Mesendoderm (in vitro differentiated cells): ENCODE measurements around the gene TMED9.

Experiments used
- DNase-seq: peaks from one replicate; pipeline ENCODE4 v3.0.0; 2013
- H2AK5ac ChIP-seq: 2 replicates; pipeline ENCODE4 v1.6.1; 2013; ENCODE audit warnings: low read length, inconsistent platforms
- H2BK120ac ChIP-seq: 2 replicates; pipeline ENCODE4 v1.6.1; 2013; ENCODE audit warnings: low read depth, mild to moderate bottlenecking, low read length, moderate library complexity, mixed read lengths
- H2BK15ac ChIP-seq: replicated peaks from 2 replicates; pipeline ENCODE4 v1.6.1; 2013; ENCODE audit warnings: low read depth, mild to moderate bottlenecking, moderate library complexity
- H2BK5ac ChIP-seq: 2 replicates; pipeline ENCODE4 v1.6.1; 2013; ENCODE audit warnings: low read length, inconsistent platforms
- H3K18ac ChIP-seq: 2 replicates; pipeline ENCODE4 v1.6.1; 2013; ENCODE audit warnings: mild to moderate bottlenecking, low read length, mixed read lengths
- H3K23ac ChIP-seq: one replicate; pipeline ENCODE4 v1.6.1; 2013; ENCODE audit warnings: low read length
- H3K27ac ChIP-seq: 2 replicates; pipeline ENCODE4 v1.5.1; 2013; ENCODE audit warnings: low read depth, mild to moderate bottlenecking, inconsistent platforms, low read length, moderate library complexity
- H3K27me3 ChIP-seq: 2 replicates; pipeline ENCODE4 v1.6.1; 2013; ENCODE audit warnings: low read length, control low read depth, mild to moderate bottlenecking, inconsistent platforms; ENCODE audit not compliant: insufficient read depth, poor library complexity
- H3K36me3 ChIP-seq: 2 replicates; pipeline ENCODE4 v1.6.1; 2013; ENCODE audit warnings: low read length, inconsistent platforms; ENCODE audit not compliant: control insufficient read depth, insufficient read depth
- H3K4ac ChIP-seq: one replicate; pipeline ENCODE4 v1.6.1; 2013; ENCODE audit warnings: low read depth, mild to moderate bottlenecking, low read length, moderate library complexity
- H3K4me1 ChIP-seq: 2 replicates; pipeline ENCODE4 v1.6.1; 2013; ENCODE audit warnings: low read depth, low read length, inconsistent platforms; ENCODE audit not compliant: control insufficient read depth
- H3K4me2 ChIP-seq: 2 replicates; pipeline ENCODE4 v1.6.1; 2013; ENCODE audit warnings: low read length
- H3K4me3 ChIP-seq: 2 replicates; pipeline ENCODE4 v1.5.1; 2013; ENCODE audit warnings: mild to moderate bottlenecking, low read length
- H3K56ac ChIP-seq: one replicate; pipeline ENCODE4 v1.6.1; 2013; ENCODE audit warnings: low read length
- H3K79me1 ChIP-seq: 2 replicates; pipeline ENCODE4 v1.6.1; 2013; ENCODE audit warnings: low read length, inconsistent platforms
- H3K79me2 ChIP-seq: 2 replicates; pipeline ENCODE4 v1.6.1; 2013; ENCODE audit warnings: mild to moderate bottlenecking, low read length; ENCODE audit not compliant: control insufficient read depth, insufficient read depth
- H3K9ac ChIP-seq: 2 replicates; pipeline ENCODE4 v1.6.1; 2013; ENCODE audit warnings: low read length, inconsistent platforms
- H4K5ac ChIP-seq: one replicate; pipeline ENCODE4 v1.6.1; 2013; ENCODE audit warnings: low read length
- H4K8ac ChIP-seq: one replicate; pipeline ENCODE4 v1.6.1; 2013; ENCODE audit warnings: low read depth, mild to moderate bottlenecking, control low read depth, low read length, moderate library complexity
- WGBS: extraction: QIAGEN DNeasy Blood & Tissue Kit; methylation state at CpG from one replicate; pipeline ENCODE4 v1.1.7; 2013; ENCODE audit warnings: low lambda C conversion rate, missing lambda C conversion rate; ENCODE audit not compliant: insufficient coverage; ENCODE audit errors: extremely low coverage; 5-methylcytosine and 5-hydroxymethylcytosine counted together

Gene TMED9

DNA sequence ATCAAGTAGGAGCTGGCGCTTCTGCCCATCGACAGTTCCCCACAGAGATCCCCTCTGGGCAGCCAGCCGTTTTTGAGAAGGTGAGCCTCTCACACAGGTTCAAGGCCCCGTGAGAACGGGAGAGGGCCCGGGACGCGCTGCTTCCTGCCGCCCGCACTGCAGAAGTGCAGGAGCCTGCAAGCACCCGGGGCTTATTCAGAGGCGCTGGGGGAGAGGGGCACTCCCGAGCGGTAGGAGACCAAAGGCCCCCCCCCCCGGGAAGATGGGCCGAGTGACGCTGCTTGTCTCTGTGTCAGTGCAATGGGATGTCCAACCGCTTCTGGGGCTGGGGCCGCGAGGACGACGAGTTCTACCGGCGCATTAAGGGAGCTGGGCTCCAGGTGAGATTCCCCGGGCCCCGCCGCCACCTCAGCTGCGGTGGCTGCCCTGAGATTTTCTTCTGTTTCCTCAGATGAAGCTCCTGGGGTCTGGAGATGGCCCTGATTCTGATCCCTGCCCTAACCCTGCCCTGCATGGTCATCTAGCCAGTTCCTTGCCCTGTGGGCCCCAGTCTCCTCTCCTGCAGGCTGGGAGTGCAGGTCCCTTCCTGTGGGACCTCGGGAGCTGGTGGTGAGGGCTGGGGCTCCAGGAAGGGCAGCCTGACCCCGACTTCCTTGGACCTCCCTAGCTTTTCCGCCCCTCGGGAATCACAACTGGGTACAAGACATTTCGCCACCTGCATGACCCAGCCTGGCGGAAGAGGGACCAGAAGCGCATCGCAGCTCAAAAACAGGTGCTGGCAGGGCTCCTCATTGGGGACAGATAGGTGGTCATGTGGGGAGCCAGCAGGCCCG, 16.5 kb downstream of the TMED9 start:
- Histone ChIP-seq H3K4me1 (peaks cover 2% of the 10 kb centered on the region), H3K27ac (no peak overlapping the region), H3K56ac (no peak overlapping the region), H2AK5ac (no peak overlapping the region), H3K4ac (no peak overlapping the region), H3K18ac (no peak overlapping the region), H4K8ac (no peak overlapping the region), H2BK120ac (no peak overlapping the region), H3K4me2 (no peak overlapping the region), H2BK5ac (no peak overlapping the region), H3K79me2 (no peaks in the 10 kb centered on the region), H3K79me1 (no peaks in the 10 kb centered on the region), H3K9ac (no peak overlapping the region), H3K27me3 (no peaks in the 10 kb centered on the region), H2BK15ac (no peak overlapping the region), H3K4me3 (no peak overlapping the region), H3K36me3 (no peaks in the 10 kb centered on the region), H4K5ac (no peak overlapping the region), H3K23ac (no peak overlapping the region)
- WGBS: no CpG with 5 or more reads among the region's 37 CpGs
- no peak for DNase-seq

DNA sequence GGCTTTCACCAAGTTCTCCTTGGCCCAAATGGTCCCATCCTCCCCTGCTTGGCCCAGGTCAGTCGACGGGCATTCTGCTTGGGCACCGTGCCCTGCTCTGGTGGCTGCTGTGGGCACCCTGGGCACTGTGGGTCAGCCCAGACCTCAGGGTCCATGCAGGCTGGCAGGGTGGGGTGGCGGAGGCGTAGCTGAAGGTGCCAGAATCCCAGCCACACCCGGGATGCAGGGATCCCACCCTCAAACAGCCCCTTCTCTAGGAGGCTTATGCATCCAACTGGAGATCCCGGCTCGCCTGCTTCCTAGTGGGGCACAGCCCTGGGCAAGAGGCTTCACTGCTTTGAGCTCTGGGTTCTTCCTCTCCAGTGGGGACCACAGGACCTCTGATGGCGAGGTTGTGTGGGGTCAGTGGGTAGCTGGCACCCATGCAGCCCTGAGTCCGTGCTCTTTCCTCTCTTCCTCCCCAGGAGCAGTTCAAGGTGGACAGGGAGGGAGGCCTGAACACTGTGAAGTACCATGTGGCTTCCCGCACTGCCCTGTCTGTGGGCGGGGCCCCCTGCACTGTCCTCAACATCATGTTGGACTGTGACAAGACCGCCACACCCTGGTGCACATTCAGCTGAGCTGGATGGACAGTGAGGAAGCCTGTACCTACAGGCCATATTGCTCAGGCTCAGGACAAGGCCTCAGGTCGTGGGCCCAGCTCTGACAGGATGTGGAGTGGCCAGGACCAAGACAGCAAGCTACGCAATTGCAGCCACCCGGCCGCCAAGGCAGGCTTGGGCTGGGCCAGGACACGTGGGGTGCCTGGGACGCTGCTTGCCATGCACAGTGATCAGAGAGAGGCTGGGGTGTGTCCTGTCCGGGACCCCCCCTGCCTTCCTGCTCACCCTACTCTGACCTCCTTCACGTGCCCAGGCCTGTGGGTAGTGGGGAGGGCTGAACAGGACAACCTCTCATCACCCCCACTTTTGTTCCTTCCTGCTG, 17.4 kb downstream of the TMED9 start:
- Histone ChIP-seq H2BK5ac (no peak overlapping the region), H3K79me2 (no peaks in the 10 kb centered on the region), H2AK5ac (no peak overlapping the region), H3K4me3 (no peak overlapping the region), H4K5ac (no peak overlapping the region), H3K4me2 (no peak overlapping the region), H3K9ac (no peak overlapping the region), H2BK15ac (no peak overlapping the region), H3K56ac (no peak overlapping the region), H2BK120ac (no peak overlapping the region), H3K4ac (no peak overlapping the region), H3K27ac (no peak overlapping the region), H3K27me3 (no peaks in the 10 kb centered on the region), H3K4me1 (peaks cover 2% of the 10 kb centered on the region), H3K18ac (no peak overlapping the region), H4K8ac (no peak overlapping the region), H3K23ac (no peak overlapping the region), H3K79me1 (no peaks in the 10 kb centered on the region), H3K36me3 (no peaks in the 10 kb centered on the region)
- WGBS: no CpG with 5 or more reads among the region's 21 CpGs
- DNase-seq: no peak

DNA sequence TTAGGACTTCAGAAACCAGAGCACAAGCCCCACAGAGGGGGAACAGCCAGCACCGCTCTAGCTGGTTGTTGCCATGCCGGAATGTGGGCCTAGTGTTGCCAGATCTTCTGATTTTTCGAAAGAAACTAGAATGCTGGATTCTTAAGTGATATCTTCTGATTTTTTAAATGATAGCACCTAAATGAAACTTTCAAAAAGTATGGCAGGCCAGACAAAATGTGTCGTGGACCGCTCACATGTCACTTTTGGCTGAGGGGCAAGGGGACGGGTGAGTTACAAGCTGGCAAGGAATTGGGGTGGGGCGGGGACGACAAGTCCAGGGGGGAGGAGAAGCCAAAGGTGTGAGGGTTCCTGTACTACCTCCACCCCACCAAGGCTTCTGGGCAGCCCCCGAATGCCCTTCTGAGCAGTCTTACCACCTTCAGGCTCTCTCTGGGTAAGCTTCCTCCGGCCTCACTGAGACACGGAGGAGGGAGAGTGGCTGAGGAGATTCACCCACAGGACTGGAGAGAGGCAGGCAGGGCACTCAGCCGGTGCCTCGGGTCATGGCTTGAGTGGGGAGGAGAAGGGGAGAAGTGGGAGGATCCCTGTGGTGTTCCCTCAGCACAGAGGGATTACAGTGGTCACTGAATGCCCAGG, 18.2 kb downstream of the TMED9 start:
- H3K4ac ChIP-seq: no peak overlapping the region
- no peaks in the 10 kb centered on the region for H3K79me2 ChIP-seq
- H4K8ac ChIP-seq: no peak overlapping the region
- no peak overlapping the region for H3K23ac ChIP-seq
- no peaks in the 10 kb centered on the region for H3K79me1 ChIP-seq
- H2BK15ac ChIP-seq: no peak overlapping the region
- H2AK5ac ChIP-seq: no peak overlapping the region
- no peaks in the 10 kb centered on the region for H3K36me3 ChIP-seq
- H3K18ac ChIP-seq: no peak overlapping the region
- WGBS: no CpG with 5 or more reads among the region's 13 CpGs
- no peaks in the 10 kb centered on the region for H3K27me3 ChIP-seq
- H3K27ac ChIP-seq: no peak overlapping the region
- H3K4me1 ChIP-seq: peaks cover 2% of the 10 kb centered on the region
- DNase-seq: no peak
- no peak overlapping the region for H3K4me2 ChIP-seq
- no peak overlapping the region for H3K4me3 ChIP-seq
- H3K56ac ChIP-seq: no peak overlapping the region
- H4K5ac ChIP-seq: no peak overlapping the region
- H3K9ac ChIP-seq: no peak overlapping the region
- H2BK5ac ChIP-seq: no peak overlapping the region
- H2BK120ac ChIP-seq: no peak overlapping the region

DNA sequence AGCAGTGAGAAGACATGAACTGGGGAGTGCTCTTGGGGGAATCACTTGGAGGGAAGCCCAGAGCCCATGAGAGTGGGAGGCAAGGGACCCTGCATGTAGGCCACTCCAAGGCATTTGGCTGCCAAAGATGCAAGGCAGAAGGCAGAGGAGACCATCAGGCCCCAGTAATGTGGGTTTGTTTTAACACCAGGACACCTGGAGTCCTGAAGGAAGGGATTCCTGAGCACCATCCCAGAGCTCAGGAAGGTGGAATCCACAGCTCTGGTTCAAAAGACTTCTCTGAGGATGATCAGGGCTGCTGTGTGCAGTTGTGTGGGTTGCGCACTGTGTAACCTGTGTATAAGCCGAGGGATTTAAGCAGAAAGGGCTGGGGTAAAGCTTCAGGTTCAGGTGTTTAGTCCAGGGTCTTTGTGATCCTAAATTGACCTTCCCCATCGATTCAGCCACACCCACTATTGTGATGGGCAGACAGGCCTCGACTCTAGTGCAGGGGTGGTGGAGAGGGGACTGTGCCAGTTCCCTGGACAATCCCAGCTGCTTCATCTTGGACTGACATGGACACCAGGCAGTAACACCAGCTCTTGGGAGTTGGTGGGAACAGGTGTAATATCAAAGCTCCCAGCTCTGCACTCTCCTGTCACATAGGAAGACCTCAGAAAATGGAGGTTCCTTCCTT, 18.9 kb downstream of the TMED9 start:
- Histone ChIP-seq H2AK5ac (no peak overlapping the region), H3K4me2 (no peak overlapping the region), H2BK5ac (no peak overlapping the region), H3K23ac (no peak overlapping the region), H3K18ac (no peak overlapping the region), H4K5ac (no peak overlapping the region), H3K56ac (no peak overlapping the region), H3K27me3 (no peaks in the 10 kb centered on the region), H3K79me1 (no peaks in the 10 kb centered on the region), H3K36me3 (no peaks in the 10 kb centered on the region), H3K4me3 (no peak overlapping the region), H2BK120ac (no peak overlapping the region), H3K9ac (no peak overlapping the region), H3K27ac (no peak overlapping the region), H3K4me1 (peaks cover 2% of the 10 kb centered on the region), H2BK15ac (no peak overlapping the region), H4K8ac (no peak overlapping the region), H3K4ac (no peak overlapping the region), H3K79me2 (no peaks in the 10 kb centered on the region)
- no CpG with 5 or more reads among the region's 4 CpGs for WGBS
- DNase-seq: no peak

DNA sequence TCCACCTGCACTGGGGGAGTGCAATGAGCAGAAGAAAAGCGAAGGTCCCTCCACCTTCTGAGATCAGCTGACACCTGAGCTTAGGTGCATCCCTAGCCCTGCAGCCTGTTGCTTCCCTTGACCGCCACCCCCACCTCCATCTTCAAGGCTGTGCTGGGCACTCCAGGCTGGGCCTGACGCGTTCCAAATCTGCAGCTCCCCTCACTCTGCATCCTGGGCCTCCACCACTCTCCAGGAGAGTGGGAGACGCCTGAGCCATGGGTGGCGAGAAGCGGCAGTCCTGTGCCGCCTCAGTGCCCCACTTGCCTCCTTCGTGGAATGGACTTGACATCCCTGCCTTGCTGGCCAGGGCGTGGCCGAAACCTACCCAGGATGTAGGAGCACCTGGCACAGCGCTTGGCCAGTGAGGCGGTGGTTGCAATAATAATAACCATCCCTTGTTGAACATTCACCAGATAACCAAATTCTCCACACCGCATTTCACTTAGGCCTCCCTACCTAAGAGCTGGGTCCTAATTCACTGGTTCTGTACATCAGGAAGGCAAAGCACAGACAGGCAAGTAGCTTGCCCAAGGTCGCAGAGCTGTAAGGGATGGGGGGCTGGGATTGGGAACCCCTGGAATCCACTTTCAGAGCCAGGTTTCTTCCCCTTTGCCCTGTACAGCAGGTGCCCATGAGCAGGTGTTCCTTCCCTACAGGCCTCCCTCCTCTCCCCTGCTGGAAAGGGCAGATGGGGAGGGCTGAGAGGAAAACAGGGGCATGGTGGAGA, 19.6 kb downstream of the TMED9 start:
- Histone ChIP-seq H3K9ac (no peak overlapping the region), H3K4me2 (no peak overlapping the region), H3K23ac (no peak overlapping the region), H3K18ac (no peak overlapping the region), H2BK15ac (no peak overlapping the region), H3K27ac (no peak overlapping the region), H4K8ac (no peak overlapping the region), H3K56ac (no peak overlapping the region), H2BK120ac (no peak overlapping the region), H3K36me3 (no peaks in the 10 kb centered on the region), H3K27me3 (no peaks in the 10 kb centered on the region), H4K5ac (no peak overlapping the region), H3K4me1 (peaks cover 2% of the 10 kb centered on the region), H2BK5ac (no peak overlapping the region), H3K4me3 (no peak overlapping the region), H3K4ac (no peak overlapping the region), H3K79me2 (no peaks in the 10 kb centered on the region), H2AK5ac (no peak overlapping the region), H3K79me1 (no peaks in the 10 kb centered on the region)
- DNase-seq: no peak
- WGBS: no CpG with 5 or more reads among the region's 15 CpGs
